CD4-positive, alpha-beta T cell treated with Interferon gamma for 1 hour (primary cell): ENCODE data around the gene CREB3L1.

Experiments used
- DNase-seq: peaks from one replicate; pipeline ENCODE4 v3.0.0-alpha.2; 2020

CREB3L1 gene

DNA sequence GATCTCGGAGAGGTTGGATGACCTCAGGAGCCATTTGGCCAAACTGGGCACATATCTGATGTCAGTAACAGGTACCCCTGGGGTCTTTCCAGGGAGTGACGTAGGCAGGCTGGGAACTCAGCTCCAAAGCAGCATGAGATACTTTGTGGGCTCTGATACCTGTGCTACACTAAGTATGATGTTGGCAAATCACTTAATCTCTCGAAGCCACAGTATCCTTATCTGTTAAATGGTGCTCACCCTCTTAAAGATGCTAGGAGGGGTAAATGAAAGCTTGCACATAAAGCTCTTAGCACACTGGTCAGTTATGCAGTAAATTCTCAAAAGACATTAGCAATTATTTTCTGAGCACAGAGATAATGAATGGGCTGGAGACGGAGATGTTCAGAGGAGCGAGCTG lies 52.7 kb downstream of the CREB3L1 start:
- DNase-seq, result no peak

- no peak for DNase-seq
Measured at GRCh38 chr11:46330563-46331281, 53.3 kb downstream of the CREB3L1 start.

DNA sequence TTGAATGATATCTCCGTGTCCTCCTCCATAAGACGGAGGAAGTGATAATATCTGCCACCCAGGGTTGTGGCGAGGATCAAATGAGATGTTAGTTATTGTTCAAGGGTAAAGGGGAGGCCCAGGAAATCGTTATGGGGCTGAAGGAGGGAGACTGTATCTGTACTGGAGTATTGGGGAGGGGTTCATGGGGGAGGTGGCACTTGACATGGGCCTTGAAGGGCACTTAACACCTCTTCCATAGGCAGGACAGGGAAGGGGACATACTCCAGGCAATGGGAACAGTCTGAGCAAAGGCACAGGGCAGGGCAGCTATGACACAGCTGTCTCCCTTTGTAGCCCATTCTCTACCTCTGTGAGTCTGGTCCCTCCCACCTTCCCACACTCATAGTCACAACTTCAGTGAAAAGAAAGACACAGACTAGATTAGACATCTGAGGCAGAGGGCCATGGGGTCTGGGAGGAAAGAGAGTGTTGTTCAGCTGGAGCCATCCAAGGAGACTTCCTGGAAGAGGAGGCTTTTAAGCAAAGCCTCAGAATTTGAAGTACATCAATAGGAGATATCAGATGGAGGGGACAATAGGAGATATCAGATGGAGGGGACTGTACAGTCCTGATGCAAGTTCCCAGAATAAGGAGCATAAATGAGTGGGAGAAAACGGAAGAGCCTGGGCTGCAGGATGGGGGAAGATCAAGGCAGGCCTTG lies 54.0 kb downstream of the CREB3L1 start:
- peak; percentile 25 for DNase-seq

GRCh38 chr11:46332093-46332567 lies 54.7 kb downstream of the CREB3L1 start:
- DNase-seq, result no peak

- DNase-seq, result no peak
Measured at GRCh38 chr11:46332568-46333393, 55.3 kb downstream of the CREB3L1 start.

- no peak for DNase-seq
Measured at GRCh38 chr11:46333394-46333947, 56.0 kb downstream of the CREB3L1 start.

GRCh38 chr11:46334211-46334610 lies 56.7 kb downstream of the CREB3L1 start:
- no peak for DNase-seq

- no peak for DNase-seq
Measured at GRCh38 chr11:46335271-46335670, 57.8 kb downstream of the CREB3L1 start.

GRCh38 chr11:46335890-46336562 lies 58.6 kb downstream of the CREB3L1 start:
- no peak for DNase-seq

GRCh38 chr11:46336563-46337180 lies 59.2 kb downstream of the CREB3L1 start:
- peak; percentile 48 for DNase-seq

GRCh38 chr11:46337626-46338345 lies 60.3 kb downstream of the CREB3L1 start:
- no peak for DNase-seq

- no peak for DNase-seq
Measured at GRCh38 chr11:46338636-46338987, 61.1 kb downstream of the CREB3L1 start.

- no peak for DNase-seq
Measured at GRCh38 chr11:46338988-46339666, 61.7 kb downstream of the CREB3L1 start.

DNA sequence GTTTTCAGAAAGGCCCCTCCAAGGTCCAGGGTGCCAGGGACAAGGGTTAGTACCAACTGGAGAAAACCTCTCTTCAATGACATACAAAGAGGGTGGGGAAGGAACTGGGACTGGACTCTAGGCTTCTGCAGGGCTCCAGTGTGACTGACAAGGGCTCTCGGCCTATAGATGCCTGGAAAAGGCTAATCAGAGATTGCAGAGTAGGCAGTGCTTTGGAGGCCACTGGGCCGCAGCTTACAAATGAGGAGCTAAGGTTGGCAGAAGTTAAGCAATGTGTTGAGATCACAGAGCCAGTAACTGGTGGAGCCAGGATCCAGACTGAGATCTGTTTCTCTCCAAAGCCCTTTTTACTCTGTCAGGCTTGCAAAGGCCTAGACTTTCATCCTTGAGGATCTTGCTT lies 62.4 kb downstream of the CREB3L1 start:
- no peak for DNase-seq

- no peak for DNase-seq
Measured at GRCh38 chr11:46341454-46341853, 64.0 kb downstream of the CREB3L1 start.

DNA sequence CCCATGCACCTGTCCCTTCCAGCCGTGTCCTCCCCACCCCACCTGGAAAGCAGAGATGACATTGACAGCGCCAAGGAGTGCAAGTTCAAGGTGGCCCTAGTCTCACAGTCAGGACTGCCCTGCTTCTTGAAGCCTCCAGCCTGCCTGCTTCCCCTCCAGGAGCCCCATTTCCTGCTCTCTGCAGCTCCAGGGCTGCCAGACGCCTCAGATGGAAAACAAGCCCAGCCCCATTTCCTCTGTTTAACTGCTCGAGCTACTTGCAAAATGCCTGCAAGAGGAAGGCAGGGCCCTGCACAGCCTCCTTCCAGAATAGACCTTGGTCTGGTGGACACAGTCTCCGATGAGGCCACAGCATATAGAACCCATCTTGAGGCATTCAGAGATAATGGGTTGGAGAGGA lies 64.8 kb downstream of the CREB3L1 start:
- DNase-seq, result no peak

GRCh38 chr11:46343520-46343919 lies 66.1 kb downstream of the CREB3L1 start:
- DNase-seq, result no peak

DNA sequence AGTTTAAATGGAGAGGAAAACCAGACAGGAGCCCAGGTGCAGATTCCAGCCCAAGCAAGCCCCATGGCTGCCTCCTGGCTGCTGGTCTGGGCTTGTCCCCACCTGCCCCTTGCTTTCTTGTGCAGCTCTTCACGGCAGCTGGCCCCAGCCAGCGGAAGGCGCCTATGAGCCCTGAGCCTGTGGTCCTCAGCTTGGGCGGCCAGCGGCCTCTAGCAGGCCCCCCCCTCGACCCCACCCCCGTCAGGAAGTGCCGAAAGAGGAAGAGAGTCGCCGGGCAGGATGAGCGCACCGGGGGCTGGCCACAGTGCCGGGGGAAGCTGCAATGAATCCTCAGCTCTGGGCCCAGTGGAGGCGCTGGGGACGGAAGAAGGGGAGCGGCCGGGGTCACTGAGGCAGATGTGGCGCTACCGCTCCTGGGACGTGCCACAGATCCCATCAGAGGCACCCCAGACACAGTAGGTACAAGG lies 67.7 kb downstream of the CREB3L1 start:
- DNase-seq, result peak; percentile 37

- DNase-seq, result no peak
Measured at GRCh38 chr11:46345881-46346484, 68.5 kb downstream of the CREB3L1 start.

DNA sequence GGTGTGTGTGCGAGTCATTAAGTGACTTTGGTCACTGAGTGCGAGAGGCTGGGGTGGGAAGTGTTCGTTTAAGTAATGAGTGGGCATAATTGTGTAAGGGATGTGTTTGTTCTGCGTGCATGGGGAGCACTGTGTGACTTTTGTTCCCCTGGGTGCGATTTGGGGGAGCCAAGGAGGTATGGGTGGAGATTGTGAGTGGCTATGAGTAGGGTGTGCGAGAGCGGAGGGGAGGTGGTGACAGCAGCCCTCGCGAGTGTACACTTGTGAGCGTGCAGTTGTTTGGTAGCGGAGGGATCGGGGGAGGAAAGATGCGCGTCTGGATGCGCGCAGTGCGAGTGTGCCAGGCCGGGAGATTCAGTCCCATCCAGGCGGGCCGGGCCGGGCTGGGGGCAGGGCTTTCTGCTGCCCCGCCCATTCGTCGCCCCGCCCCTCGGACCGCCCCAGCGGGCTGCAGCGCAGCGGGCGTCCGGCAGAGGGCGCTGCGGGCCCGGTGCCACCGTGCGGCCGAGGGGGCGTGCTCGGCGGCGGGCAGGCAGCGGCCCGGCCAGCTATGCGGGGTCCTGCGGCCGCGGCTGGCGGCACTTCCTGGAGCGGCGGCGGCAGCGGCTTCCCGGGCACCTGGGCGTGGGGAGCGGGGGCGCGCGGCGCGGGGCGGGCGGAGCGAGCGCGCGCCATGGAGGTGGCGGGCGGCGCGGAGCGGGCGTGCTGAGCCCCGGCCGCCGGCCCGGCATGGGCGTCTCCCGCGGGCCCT lies 69.6 kb downstream of the CREB3L1 start, which contains the start of gene DGKZ:
TSS of gene DGKZ (plus strand) at position 578 of the 751 bp plus-strand sequence. CDS start 197 bp downstream, outside the sequence.
- peak; percentile 91 for DNase-seq
